ENCODE results near the gene ZNRF2.
"Not testable (repeated sequence)": the region's sequence is repeated elsewhere in the genome, so short reads cannot be mapped to it uniquely, and the experiment has no call there.

ZNRF2 gene

DNA sequence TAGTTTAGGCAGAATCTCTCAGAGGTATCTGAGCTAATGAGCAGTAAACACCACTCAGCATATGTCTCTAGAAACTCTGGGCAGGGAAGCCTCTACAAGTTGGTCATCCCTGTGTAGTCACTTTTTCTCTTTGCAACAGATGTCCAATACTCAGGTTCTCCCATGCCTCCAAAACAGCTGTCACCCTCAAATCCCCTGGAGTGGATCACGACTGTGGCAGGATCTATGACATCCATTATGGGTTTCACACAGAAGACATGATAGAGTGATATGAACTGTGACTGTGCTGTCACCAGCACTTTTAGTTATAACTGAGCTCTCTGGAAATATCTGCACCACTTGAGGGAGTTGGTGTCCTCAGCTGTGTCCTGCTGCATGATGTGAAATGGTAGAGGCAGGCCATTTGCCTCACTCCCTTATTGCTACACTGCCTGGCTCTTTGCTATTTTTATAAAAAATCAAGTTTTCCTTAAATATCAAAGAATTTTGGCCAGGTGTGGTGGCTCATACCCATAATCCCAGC, 24.1 kb upstream of the ZNRF2 start:
- no peak for DNase-seq (ENCODE audit: low read depth in 3 of 3)

GRCh38 chr7:30263090-30263710, 21.2 kb upstream of the ZNRF2 start:
- DNase-seq (ENCODE audit: low read depth in 3 of 3): no peak

GRCh38 chr7:30264052-30264451, 20.3 kb upstream of the ZNRF2 start:
- no peak for DNase-seq (ENCODE audit: low read depth in 3 of 3)

DNA sequence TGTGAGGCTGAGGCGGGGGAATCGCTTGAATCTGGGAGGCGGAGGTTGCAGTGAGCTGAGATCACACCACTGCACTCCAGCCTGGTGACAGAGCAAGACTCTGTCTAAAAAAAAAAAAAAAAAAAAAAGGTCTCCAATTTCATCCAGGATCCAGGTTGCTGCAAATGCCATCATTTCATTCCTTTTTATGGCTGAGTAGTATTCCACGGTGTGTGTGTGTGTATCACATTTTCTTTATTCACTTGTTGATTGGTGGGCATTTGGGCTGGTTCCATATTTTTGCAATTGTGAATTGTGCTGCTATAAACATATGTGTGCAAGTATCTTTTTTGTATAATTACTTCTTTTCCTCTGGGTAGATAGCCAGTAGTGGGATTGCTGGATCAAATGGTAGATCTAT, 19.2 kb upstream of the ZNRF2 start:
- DNase-seq (ENCODE audit: low read depth in 3 of 3): not testable (repeated sequence)

- no peak for DNase-seq (ENCODE audit: low read depth in 3 of 3)
Measured at GRCh38 chr7:30266686-30267085, 17.7 kb upstream of the ZNRF2 start.

- DNase-seq (ENCODE audit: low read depth in 3 of 3): no peak
Measured at GRCh38 chr7:30268586-30268985, 15.8 kb upstream of the ZNRF2 start.

DNA sequence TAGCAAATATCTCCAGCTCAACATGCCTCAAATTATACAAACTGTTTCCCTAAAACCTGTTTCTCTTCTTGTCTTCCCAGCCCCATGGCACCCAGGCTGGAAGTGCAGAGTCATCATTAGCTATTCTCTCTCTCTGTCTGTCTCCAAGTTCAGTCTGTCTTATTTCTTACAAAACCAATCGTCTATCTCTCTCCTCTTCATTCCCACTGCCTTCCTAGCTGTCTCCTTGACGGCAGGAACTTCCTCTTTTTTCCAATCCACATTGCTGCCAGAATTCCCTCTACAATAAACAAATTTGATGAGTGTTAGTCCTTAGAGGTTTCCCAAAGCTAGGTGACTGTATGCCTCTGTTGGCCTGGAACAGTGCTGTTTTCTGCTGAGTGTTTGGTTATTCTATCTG, 14.9 kb upstream of the ZNRF2 start:
- DNase-seq (ENCODE audit: low read depth in 3 of 3): no peak

DNA sequence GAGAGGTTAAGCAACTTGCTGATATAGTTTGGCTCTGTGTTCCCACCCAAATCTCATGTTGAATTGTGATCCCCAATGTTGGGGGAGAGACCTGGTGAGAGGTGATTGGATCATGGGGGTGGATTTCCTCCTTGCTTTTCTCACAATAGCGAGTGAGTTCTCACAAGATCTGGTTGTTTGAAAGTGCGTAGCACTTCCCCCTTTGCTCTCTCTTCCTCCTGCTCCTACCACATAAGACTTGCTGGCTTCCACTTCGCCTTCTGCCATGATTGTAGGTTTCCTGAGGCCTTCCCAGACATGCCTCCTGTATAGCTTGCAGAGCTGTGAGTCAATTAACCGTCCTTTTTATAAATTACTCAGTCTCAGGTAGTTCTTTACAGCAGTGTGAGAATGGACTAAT, 13.5 kb upstream of the ZNRF2 start:
- no peak for DNase-seq (ENCODE audit: low read depth in 3 of 3)

DNA sequence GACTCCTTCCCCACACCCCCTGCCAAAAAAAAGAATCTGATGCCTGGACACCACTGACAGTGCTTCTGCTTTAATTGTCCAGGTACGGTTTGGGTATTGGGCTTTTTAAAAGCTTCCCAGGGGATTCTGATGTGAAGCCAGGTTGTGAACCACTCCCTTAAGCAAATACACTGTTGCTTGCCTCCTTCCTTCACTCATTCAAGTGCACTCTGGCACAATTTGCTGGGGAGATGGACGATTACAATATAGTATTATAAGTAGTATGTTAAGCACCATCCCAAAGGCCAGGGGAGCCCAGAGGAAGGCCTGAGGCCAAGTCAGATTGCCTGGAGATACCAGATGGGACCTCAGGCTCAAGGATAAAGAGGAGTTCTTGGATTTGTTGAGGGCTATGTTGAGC, 12.3 kb upstream of the ZNRF2 start:
- DNase-seq (ENCODE audit: low read depth in 3 of 3): no peak

DNA sequence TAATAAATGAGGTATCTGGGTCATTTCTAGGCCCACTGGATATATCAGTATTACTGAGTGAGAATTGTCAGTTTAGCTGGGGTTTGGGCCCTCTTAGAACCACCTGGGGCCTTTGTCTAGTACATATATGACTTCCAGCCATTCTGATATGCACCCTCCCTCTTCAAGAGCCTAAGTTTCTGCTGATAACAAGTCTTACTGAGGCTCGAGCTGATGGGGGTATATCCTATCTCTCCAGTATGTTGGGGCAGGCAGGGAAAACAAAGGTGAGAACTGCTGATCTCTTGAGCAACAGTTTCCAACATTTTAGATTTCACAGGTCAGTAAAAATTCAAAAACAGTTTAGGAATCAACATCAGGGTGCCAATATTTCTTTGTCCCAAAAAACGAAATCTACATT, 10.8 kb upstream of the ZNRF2 start:
- DNase-seq (ENCODE audit: low read depth in 3 of 3): no peak

GRCh38 chr7:30274641-30275040, 9.8 kb upstream of the ZNRF2 start:
- no peak for DNase-seq (ENCODE audit: low read depth in 3 of 3)

GRCh38 chr7:30276203-30276900, 8.0 kb upstream of the ZNRF2 start:
- DNase-seq (ENCODE audit: low read depth in 3 of 3): peak in 1 of 3 experiments; percentile 35

DNA sequence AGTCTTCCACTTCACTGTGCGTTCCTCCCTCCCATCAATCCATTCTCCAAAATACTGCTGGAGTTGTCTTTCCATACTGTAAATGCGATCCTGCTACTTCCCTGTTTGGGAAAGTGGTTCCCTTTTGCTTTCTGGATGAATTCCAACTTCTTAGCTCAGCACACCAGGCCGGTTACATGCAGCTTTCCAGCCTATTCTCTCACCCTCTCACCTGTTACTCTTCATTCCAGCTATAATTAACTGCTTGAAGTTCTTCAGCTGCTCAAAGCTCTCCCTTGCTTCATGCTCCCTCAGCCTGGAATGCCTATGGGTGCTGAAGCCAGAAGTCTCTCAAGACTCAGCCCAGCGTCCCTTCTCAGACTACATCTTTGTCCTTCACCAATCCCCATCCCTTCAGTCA, 6.0 kb upstream of the ZNRF2 start:
- DNase-seq (ENCODE audit: low read depth in 3 of 3): no peak

- no peak for DNase-seq (ENCODE audit: low read depth in 3 of 3)
Measured at GRCh38 chr7:30278849-30279652, 5.3 kb upstream of the ZNRF2 start.

DNA sequence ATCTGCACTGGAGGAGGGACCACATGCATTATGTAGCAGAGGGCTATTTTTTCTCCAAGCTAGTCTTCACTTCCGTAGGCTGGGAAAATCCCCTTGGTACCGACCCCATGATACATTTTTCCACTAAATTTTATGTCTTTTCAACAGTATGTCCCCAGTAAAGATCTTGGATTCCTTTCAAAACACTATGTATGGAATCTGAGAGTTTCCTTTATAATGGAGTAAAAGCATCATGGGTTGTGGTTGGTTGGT, 4.8 kb upstream of the ZNRF2 start:
- DNase-seq (ENCODE audit: low read depth in 3 of 3): no peak

DNA sequence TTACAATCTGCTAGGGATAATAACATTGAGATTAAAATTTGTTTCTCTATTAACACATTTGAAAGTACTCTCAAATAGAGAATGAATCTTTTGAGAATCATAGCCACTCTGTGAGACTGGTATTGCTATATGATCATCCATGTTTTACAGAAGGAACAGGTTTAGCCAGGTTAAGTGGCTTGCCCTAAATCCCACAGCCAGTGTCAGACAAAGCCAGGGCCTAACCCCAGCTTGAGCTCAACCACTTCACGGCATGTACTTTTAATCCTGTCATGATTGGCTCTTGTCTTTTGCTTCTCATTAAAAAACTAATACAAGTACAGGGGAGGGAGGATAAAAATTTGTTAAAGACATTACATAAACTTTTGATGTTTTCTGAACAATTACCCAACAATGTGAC, 3.8 kb upstream of the ZNRF2 start:
- no peak for DNase-seq (ENCODE audit: low read depth in 3 of 3)

DNA sequence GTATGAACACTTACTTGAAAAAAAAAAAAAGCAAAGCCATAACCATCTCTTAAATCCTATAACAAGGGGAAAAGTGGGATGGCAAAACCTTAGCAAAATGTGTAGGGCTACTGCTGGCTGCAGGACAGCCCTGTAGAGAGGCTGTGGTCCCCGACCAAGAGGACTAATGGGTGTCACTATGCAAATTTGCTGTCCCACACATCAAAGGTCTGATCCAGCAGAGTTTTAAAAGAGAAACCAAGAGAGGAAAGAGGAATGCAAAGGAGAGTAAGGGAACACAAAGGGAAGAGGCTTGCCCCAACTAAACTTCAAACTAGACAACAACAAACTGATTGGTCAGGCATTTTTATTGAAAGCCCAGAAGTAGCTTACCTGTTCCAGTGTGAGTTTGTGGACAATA, 3.1 kb upstream of the ZNRF2 start:
- no peak for DNase-seq (ENCODE audit: low read depth in 3 of 3)

GRCh38 chr7:30281791-30282190, 2.6 kb upstream of the ZNRF2 start:
- no peak for DNase-seq (ENCODE audit: low read depth in 3 of 3)

- no peak for DNase-seq (ENCODE audit: low read depth in 3 of 3)
Measured at GRCh38 chr7:30282735-30283134, 1.7 kb upstream of the ZNRF2 start.

DNA sequence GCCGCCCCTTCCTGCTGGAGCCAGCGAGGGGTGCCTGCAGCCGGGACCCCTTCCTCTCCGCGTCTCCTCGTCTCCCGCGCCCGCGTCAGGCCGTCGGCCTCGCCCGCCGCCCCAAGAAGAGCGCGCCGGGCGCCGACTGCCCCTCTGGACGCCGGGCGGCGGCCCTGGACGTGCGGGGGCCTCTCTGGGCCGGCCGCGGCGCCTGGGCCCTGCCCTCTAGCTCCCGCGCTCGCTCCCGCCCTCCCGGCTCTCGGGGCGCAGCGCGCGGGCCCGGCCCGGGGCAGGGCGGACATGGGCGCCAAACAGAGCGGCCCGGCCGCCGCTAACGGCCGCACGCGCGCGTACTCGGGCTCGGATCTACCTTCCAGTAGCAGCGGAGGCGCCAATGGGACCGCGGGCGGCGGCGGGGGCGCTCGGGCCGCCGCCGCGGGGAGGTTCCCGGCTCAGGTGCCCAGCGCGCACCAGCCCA, 704 bp downstream of the ZNRF2 start:
- peak in 1 of 3 experiments; percentile 35 for DNase-seq (ENCODE audit: low read depth in 3 of 3)

DNA sequence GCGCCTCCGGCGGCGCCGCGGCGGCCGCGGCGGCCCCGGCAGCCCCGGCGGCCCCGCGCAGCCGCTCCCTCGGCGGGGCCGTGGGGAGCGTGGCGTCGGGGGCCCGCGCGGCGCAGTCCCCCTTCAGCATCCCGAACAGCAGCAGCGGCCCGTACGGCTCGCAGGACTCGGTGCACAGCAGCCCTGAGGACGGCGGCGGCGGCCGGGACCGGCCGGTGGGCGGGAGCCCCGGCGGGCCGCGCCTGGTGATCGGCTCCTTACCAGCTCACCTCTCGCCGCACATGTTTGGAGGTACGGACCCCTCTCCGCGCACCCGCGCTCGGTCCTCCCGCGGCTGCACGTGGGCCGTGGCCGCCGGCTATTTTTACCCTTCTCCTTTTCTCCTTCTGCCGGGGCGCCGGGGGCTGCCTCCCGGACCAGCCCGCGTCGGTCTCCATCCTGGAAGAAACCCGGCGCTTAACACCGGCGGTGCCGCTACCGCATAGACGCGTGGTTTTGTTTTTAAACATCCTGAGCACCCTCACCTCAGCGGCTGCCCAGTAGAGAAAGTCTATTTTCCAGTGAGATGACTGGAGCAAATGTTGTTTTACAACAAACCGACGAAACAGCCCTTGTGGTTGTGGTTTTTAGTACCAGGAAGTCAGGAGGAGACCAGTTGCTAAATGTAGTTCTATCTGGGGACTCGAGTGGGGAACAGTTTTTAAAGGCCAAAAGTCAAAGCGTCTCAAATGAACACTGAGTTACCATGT, 1.3 kb downstream of the ZNRF2 start:
- DNase-seq (ENCODE audit: low read depth in 3 of 3): peak in 1 of 3 experiments; percentile 49

DNA sequence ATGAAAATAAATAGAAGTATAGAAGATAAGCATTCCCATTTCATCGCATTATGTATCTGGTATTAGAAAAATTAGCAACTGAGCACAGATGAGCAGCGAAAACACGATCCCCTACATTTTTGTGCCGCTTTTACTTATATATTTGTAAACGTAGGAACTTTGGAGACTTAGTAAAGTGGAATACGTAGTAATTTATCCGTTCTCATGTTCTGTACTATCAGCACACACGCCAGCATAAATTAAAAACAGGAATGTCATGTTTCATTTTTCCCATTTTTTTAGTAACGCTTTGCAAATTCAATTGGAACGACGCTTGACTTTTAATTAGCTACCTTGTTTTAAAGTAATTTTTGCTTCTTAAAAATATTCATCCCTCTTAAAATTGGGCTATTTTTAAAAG, 2.4 kb downstream of the ZNRF2 start:
- DNase-seq (ENCODE audit: low read depth in 3 of 3): no peak
